B cell (primary cell): ENCODE results near the gene ZNF286A. TPM values are rescaled to one million over a fixed set of nuclear protein-coding genes. Genes with fewer than 3 reads are reported as not detected.

Experiments used
- ATAC-seq: fragments of 200-7000 bp; cut with Tn5 transposase; one replicate; pipeline ENCODE4 v1.10.0; 2021; ENCODE audit warnings: low read depth, mild to moderate bottlenecking, moderate number of reproducible peaks, moderate library complexity
- CTCF ChIA-PET: fragments of 350-600 bp; sonication (Branson Sonifier 250); formaldehyde crosslinking; loops from one replicate; lab custom pipeline; 2021; ENCODE audit warnings: antibody characterized with exemption, inconsistent platforms; lab: Charles Lee
- POLR2A ChIA-PET: fragments of 350-600 bp; sonication (Branson Sonifier 250); formaldehyde crosslinking; loops from one replicate; lab custom pipeline; 2021; ENCODE audit warnings: antibody characterized with exemption; lab: Charles Lee
- DNase-seq: peaks from one replicate; pipeline ENCODE4 v3.0.0; 2013
- H2AFZ ChIP-seq: 2 replicates; pipeline ENCODE4 v1.6.1; 2012; ENCODE audit warnings: mild to moderate bottlenecking, low read depth, low read length; ENCODE audit not compliant: insufficient read depth, poor library complexity, severe bottlenecking
- H3K27ac ChIP-seq, 2 donors: 1 replicate in 1 of 2; 2 replicates in 1 of 2; pipeline ENCODE4 v1.5.1; 2012 to 2013; ENCODE audit warnings: low read length in 2 of 2, mild to moderate bottlenecking in 2 of 2, moderate library complexity in 1 of 2
- H3K27me3 ChIP-seq, 4 experiments: fragments of 200-600 bp in 1 of 4; sonication (generic) in 1 of 4; replicated peaks in 1 of 4; 1 replicate in 2 of 4; 2 replicates in 2 of 4; pipeline versions ENCODE4 v1.6.1 to v1.7.0; 2013 to 2016; ENCODE audit warnings: low read length in 3 of 4, mild to moderate bottlenecking in 2 of 4, mixed read lengths in 1 of 4, moderate library complexity in 1 of 4; ENCODE audit not compliant: insufficient read depth in 4 of 4, control insufficient read depth in 3 of 4; ENCODE audit errors: control extremely low read depth in 1 of 4
- H3K36me3 ChIP-seq, 2 experiments: replicated peaks in 1 of 2; 1 replicate in 1 of 2; 2 replicates in 1 of 2; pipeline versions ENCODE4 v1.6.1 to v1.7.1; 2013; ENCODE audit warnings: low read length in 1 of 2; ENCODE audit not compliant: insufficient read depth in 2 of 2, control insufficient read depth in 1 of 2; ENCODE audit errors: control extremely low read depth in 1 of 2, extremely low read depth in 1 of 2
- H3K4me1 ChIP-seq, 2 donors: fragments of 200-600 bp in 1 of 2; sonication (generic) in 1 of 2; 1 replicate in 1 of 2; 2 replicates in 1 of 2; pipeline versions ENCODE4 v1.5.1 to v1.6.1; 2013 to 2017; ENCODE audit warnings: low read length in 2 of 2; ENCODE audit not compliant: control insufficient read depth in 2 of 2, insufficient read depth in 2 of 2
- H3K4me2 ChIP-seq: replicated peaks from 2 replicates; pipeline ENCODE3; 2012; ENCODE audit warnings: mild to moderate bottlenecking, low read depth, low read length; ENCODE audit not compliant: poor library complexity, severe bottlenecking
- H3K4me3 ChIP-seq, 5 experiments: fragments of 200-600 bp in 1 of 5; sonication (generic) in 1 of 5; 1 replicate in 3 of 5; 2 replicates in 2 of 5; pipeline versions ENCODE4 v1.5.1 to v1.7.0; 2011 to 2016; ENCODE audit warnings: low read length in 4 of 5, mild to moderate bottlenecking in 4 of 5, low read depth in 2 of 5, control low read depth in 1 of 5, moderate library complexity in 1 of 5; ENCODE audit not compliant: insufficient read depth in 1 of 5; ENCODE audit errors: control extremely low read depth in 1 of 5, extremely low read depth in 1 of 5
- H3K79me2 ChIP-seq: fragments of 200-600 bp; sonication (generic); one replicate; pipeline ENCODE4 v1.6.0; 2016; ENCODE audit warnings: low read length; ENCODE audit not compliant: control insufficient read depth, insufficient read depth
- H3K9ac ChIP-seq: fragments of 200-600 bp; sonication (generic); 2 replicates; pipeline ENCODE4 v1.6.1; 2017; ENCODE audit warnings: mild to moderate bottlenecking, low read length, moderate library complexity
- H3K9me3 ChIP-seq, 3 donors: one replicate each; pipeline versions ENCODE4 v1.6.1 to v1.7.1; 2013; ENCODE audit warnings: low read length in 2 of 3; ENCODE audit not compliant: control insufficient read depth in 2 of 3, insufficient read depth in 1 of 3; ENCODE audit errors: control extremely low read depth in 1 of 3
- H4K20me1 ChIP-seq: 2 replicates; pipeline ENCODE4 v1.6.0; 2012; ENCODE audit warnings: mild to moderate bottlenecking, low read length; ENCODE audit not compliant: insufficient read depth, control insufficient read depth, poor library complexity, severe bottlenecking
- H3K27ac Mint-ChIP-seq: one replicate; pipeline ENCODE4 v1.8.0; 2021; ENCODE audit warnings: mixed read lengths
- H3K27me3 Mint-ChIP-seq: one replicate; pipeline ENCODE4 v1.8.0; 2021; ENCODE audit warnings: mixed read lengths
- H3K4me1 Mint-ChIP-seq: one replicate; pipeline ENCODE4 v1.8.0; 2021; ENCODE audit warnings: mixed read lengths
- H3K4me3 Mint-ChIP-seq: one replicate; pipeline ENCODE4 v1.8.0; 2021; ENCODE audit warnings: mixed read lengths
- H3K9me3 Mint-ChIP-seq: one replicate; pipeline ENCODE4 v1.8.0; 2022; ENCODE audit warnings: mixed read lengths; ENCODE audit not compliant: insufficient read depth
- CTCF ChIP-seq: fragments of 200-600 bp; IDR thresholded peaks from one replicate; pipeline ENCODE4 v1.8.0; 2022; ENCODE audit warnings: antibody characterized with exemption, mild to moderate bottlenecking
- EZH2 ChIP-seq: IDR thresholded peaks from 2 replicates; pipeline ENCODE4 v1.6.1; 2012; ENCODE audit warnings: borderline replicate concordance, low read depth, mild to moderate bottlenecking, moderate library complexity, low read length; ENCODE audit not compliant: insufficient read depth, poor library complexity, severe bottlenecking
- WGBS: methylation state at CpG from one replicate; pipeline ENCODE4 v1.1.5; 2013; ENCODE audit warnings: missing lambda C conversion rate; ENCODE audit not compliant: insufficient coverage; 5-methylcytosine and 5-hydroxymethylcytosine counted together
- intact Hi-C: fragments of 100-400 bp; cut with micrococcal nuclease; formaldehyde crosslinking; loops from one replicate; pipeline ENCODE4 v1.10.0; 2022
- polyA plus RNA-seq: library from polyadenylated mRNA; depleted of rRNA; stranded (reverse); fragments of >200 nt; gene quantifications from 2 replicates; pipeline ENCODE4 v1.2.3, GENCODE V29; 2012
- total RNA-seq, 2 donors: library from RNA; stranded (reverse); fragments of 120-200 nt in 1 of 2; gene quantifications; 1 replicate in 1 of 2; 2 replicates in 1 of 2; pipeline versions ENCODE4 v1.2.3 to v1.2.4, GENCODE V29; 2013 to 2022

ZNF286A gene
- total and polyA plus RNA-seq, 2 donors (not counting 1 experiment from before 2014, with no cell fraction given) = 7.0 to 30.4 TPM

- Mint-ChIP-seq H3K9me3 (no peaks in the 10 kb centered on the region), H3K27me3 (no peaks in the 10 kb centered on the region), H3K4me1 (peaks cover 7% of the 10 kb centered on the region), H3K27ac (no peak overlapping the region), H3K4me3 (no peak overlapping the region)
- TF ChIP-seq EZH2 (no peak), CTCF (no peak)
- Histone ChIP-seq H3K79me2 (no peaks in the 10 kb centered on the region), H3K27me3 (no peaks in the 10 kb centered on the region), H3K36me3 (no peaks in the 10 kb centered on the region), H2AFZ (no peak overlapping the region), H4K20me1 (no peaks in the 10 kb centered on the region), H3K4me3 (no peak overlapping the region), H3K4me1 (no peaks in the 10 kb centered on the region), H3K4me2 (no peak overlapping the region), H3K27ac (no peak overlapping the region), H3K9ac (no peak overlapping the region), H3K9me3 (no peaks in the 10 kb centered on the region)
- DNase-seq (no peak), ATAC-seq (no peak)
- ChIA-PET CTCF (no interaction called here), POLR2A (no interaction called here)
- 87% methylated on average over 3 of the region's 3 CpGs for WGBS
- intact Hi-C loops = no loop called here
Observed at GRCh38 chr17:15662681-15663080, 36.9 kb upstream of the ZNF286A start.

GRCh38 chr17:15663176-15663575, 36.4 kb upstream of the ZNF286A start:
- TF ChIP-seq CTCF (no peak), EZH2 (no peak)
- Histone ChIP-seq H3K4me1 (no peaks in the 10 kb centered on the region), H4K20me1 (no peaks in the 10 kb centered on the region), H3K9me3 (no peaks in the 10 kb centered on the region), H3K27ac (no peak overlapping the region), H3K4me2 (no peak overlapping the region), H3K79me2 (no peaks in the 10 kb centered on the region), H3K36me3 (no peaks in the 10 kb centered on the region), H3K27me3 (no peaks in the 10 kb centered on the region), H2AFZ (no peak overlapping the region), H3K9ac (no peak overlapping the region), H3K4me3 (no peak overlapping the region)
- H3K27ac Mint-ChIP-seq = no peak overlapping the region
- POLR2A ChIA-PET = no interaction called here
- ATAC-seq = no peak
- H3K4me1 Mint-ChIP-seq = peaks cover 7% of the 10 kb centered on the region
- no peak overlapping the region for H3K4me3 Mint-ChIP-seq
- intact Hi-C loops = no loop called here
- CTCF ChIA-PET = no interaction called here
- DNase-seq = no peak
- no peaks in the 10 kb centered on the region for H3K27me3 Mint-ChIP-seq
- whole genome bisulfite sequencing = 95% methylated on average over 4 of the region's 6 CpGs
- no peaks in the 10 kb centered on the region for H3K9me3 Mint-ChIP-seq
